Gastroesophageal sphincter (tissue), 4 donors: ENCODE results near the gene RTKN. TPM values are rescaled to one million over a fixed set of nuclear protein-coding genes. Genes with fewer than 3 reads are reported as not detected.

Experiments used
- ATAC-seq: fragments of 150-250 bp; one replicate; pipeline ENCODE4 v1.9.1; 2016; ENCODE audit warnings: mild to moderate bottlenecking, moderate library complexity
- H3K27ac ChIP-seq, 4 donors: fragments of 200-600 bp; sonication (generic) in 3 of 4; 1 replicate in 3 of 4; 2 replicates in 1 of 4; pipeline ENCODE4 v1.5.1; 2016 to 2019
- H3K27me3 ChIP-seq: fragments of 200-600 bp; sonication (generic); one replicate; pipeline ENCODE4 v1.5.1; 2019
- H3K36me3 ChIP-seq, 2 donors: fragments of 200-600 bp; sonication (generic); one replicate each; pipeline ENCODE4 v1.5.1; 2019; ENCODE audit warnings: control low read depth in 1 of 2
- H3K4me1 ChIP-seq, 3 donors: fragments of 200-600 bp; sonication (generic); 1 replicate in 2 of 3; 2 replicates in 1 of 3; pipeline ENCODE4 v1.5.1; 2016 to 2019; ENCODE audit warnings: control low read depth in 2 of 3
- H3K4me3 ChIP-seq, 2 donors: fragments of 200-600 bp; sonication (generic); one replicate each; pipeline ENCODE4 v1.5.1; 2019; ENCODE audit warnings: mild to moderate bottlenecking in 1 of 2, moderate library complexity in 1 of 2
- H3K9me3 ChIP-seq, 3 donors: fragments of 200-600 bp; sonication (generic); one replicate each; pipeline ENCODE4 v1.5.1; 2017 to 2019; ENCODE audit warnings: control low read depth in 2 of 3
- EP300 ChIP-seq: sonication (generic); formaldehyde crosslinking; IDR thresholded peaks from one replicate; pipeline ENCODE4 v1.6.1; 2017; ENCODE audit warnings: antibody characterized with exemption, mild to moderate bottlenecking
- POLR2A ChIP-seq, 2 donors: fragments of 450-650 bp; IDR thresholded peaks; one replicate each; pipeline ENCODE4 v1.6.1; 2017; ENCODE audit warnings: antibody characterized with exemption in 2 of 2, mild to moderate bottlenecking in 2 of 2, moderate library complexity in 1 of 2
- POLR2AphosphoS5 ChIP-seq: sonication (generic); formaldehyde crosslinking; IDR thresholded peaks from one replicate; pipeline ENCODE4 v1.6.1; 2017; ENCODE audit warnings: antibody characterized with exemption
- WGBS, 2 donors: methylation state at CpG; one replicate each; pipeline ENCODE4 v1.1.5; 2018; ENCODE audit warnings: low coverage in 1 of 2; 5-methylcytosine and 5-hydroxymethylcytosine counted together
- total RNA-seq, 4 donors: library from RNA; depleted of rRNA; stranded (reverse); fragments of >200 nt; gene quantifications; one replicate each; pipeline ENCODE4 v1.1.0, GENCODE V29; 2016
- TF ChIP-seq, protein P1 (sequence below), 4 experiments: fragments of 200-600 bp in 2 of 4; fragments of 450-650 bp in 2 of 4; sonication (generic) in 1 of 4; IDR thresholded peaks; one replicate each; pipeline ENCODE4 v1.5.1; 2017 to 2019; ENCODE audit warnings: antibody characterized with exemption in 4 of 4, mild to moderate bottlenecking in 2 of 4, moderate library complexity in 2 of 4

Gene RTKN
- total RNA-seq, 4 donors from 2014 or later: 10.9 to 17.3 (median 14.0) TPM

DNA sequence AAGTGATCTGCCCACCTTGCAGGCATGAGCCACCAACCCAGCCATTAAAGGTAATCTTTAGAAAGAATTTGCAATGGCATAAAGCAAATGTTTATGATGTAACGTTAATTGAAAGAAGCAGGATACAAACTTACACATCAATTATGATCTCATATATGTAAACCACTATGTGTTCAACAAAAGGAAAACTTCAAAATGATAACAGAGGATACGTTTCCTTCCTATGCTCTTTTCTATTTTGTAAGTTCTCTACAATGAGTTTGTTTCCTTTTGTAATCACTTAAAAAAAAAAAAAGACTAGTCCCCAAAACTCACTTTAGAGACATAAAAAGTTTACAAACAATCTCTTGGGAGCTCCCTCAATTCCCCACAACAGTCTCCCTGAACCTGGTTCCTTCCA is 21.7 kb downstream of the RTKN start:
- WGBS, 2 donors: 78 to 90% methylated on average over 2 of the region's 2 CpGs
- Histone ChIP-seq H3K9me3 (no peaks in the 10 kb centered on the region), H3K27me3 (no peaks in the 10 kb centered on the region), H3K36me3 (peaks cover 0 to 6% of the 10 kb centered on the region in 2 donors), H3K4me1 (peaks cover 0 to 38% (median 0%) of the 10 kb centered on the region in 3 donors), H3K4me3 (no peak overlapping the region), H3K27ac (no peak overlapping the region)
- TF ChIP-seq POLR2A (IDR thresholded peaks at IDR 0.05) (no peak), EP300 (no peak), POLR2AphosphoS5 (no peak)
- TF ChIP-seq, protein P1, sequence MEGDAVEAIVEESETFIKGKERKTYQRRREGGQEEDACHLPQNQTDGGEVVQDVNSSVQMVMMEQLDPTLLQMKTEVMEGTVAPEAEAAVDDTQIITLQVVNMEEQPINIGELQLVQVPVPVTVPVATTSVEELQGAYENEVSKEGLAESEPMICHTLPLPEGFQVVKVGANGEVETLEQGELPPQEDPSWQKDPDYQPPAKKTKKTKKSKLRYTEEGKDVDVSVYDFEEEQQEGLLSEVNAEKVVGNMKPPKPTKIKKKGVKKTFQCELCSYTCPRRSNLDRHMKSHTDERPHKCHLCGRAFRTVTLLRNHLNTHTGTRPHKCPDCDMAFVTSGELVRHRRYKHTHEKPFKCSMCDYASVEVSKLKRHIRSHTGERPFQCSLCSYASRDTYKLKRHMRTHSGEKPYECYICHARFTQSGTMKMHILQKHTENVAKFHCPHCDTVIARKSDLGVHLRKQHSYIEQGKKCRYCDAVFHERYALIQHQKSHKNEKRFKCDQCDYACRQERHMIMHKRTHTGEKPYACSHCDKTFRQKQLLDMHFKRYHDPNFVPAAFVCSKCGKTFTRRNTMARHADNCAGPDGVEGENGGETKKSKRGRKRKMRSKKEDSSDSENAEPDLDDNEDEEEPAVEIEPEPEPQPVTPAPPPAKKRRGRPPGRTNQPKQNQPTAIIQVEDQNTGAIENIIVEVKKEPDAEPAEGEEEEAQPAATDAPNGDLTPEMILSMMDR (IDR thresholded peaks at IDR 0.05): no peak
- ATAC-seq: no peak

DNA sequence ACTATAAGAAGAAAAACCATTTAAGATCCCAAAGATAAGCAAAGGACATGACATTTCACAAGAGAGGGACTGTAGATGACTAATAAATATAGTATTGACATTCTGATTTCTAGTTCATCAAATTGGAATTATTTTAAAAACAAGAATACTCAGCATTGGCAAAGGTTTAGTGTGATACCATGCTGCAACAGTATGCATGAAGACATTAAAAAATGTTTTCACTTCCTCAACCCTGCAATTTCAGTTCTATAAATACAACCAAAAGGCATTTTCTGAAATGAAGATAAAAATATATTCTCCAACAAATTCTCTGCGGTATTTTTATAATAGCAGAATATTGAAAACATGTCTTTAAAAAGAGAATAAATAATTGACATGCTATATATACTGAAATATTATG is 22.4 kb downstream of the RTKN start:
- Histone ChIP-seq H3K9me3 (no peaks in the 10 kb centered on the region), H3K4me3 (no peak overlapping the region), H3K36me3 (no peaks in the 10 kb centered on the region), H3K27me3 (no peaks in the 10 kb centered on the region), H3K27ac (no peak overlapping the region), H3K4me1 (peaks cover 0 to 45% (median 5%) of the 10 kb centered on the region in 3 donors)
- TF ChIP-seq POLR2A (IDR thresholded peaks at IDR 0.05) (no peak), POLR2AphosphoS5 (no peak), EP300 (no peak)
- TF ChIP-seq, protein P1 (IDR thresholded peaks at IDR 0.05): no peak
- 81 to 88% methylated on average over 1 of the region's 1 CpG for WGBS, 2 donors
- ATAC-seq: no peak

DNA sequence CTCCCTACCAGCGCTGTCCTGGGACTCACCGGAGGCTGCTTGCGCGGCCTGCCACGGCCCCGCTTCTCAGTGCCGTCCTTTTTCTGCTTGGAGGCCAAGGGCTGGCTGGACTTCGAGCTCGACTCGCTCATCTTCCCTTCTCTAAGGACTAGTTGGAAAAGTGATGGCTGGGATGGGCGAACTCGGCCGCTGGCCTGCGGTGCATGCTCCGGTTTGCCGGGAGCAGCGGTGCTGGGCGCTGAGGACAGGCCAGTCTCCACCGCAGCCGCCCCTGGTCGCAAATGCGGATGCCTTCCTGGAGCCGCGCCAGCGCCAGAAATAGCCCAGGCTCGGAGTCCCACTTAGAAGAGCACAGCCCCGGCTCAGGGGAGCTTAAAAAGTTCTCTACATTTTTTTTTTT is 23.4 kb downstream of the RTKN start:
- Histone ChIP-seq H3K27me3 (no peaks in the 10 kb centered on the region), H3K9me3 (no peaks in the 10 kb centered on the region), H3K4me1 (peaks cover 0 to 53% (median 9%) of the 10 kb centered on the region in 3 donors), H3K36me3 (no peaks in the 10 kb centered on the region), H3K4me3 (no peak overlapping the region), H3K27ac (no peak overlapping the region)
- TF ChIP-seq, protein P1 (IDR thresholded peaks at IDR 0.05): no peak
- TF ChIP-seq POLR2AphosphoS5 (no peak), EP300 (no peak), POLR2A (IDR thresholded peaks at IDR 0.05) (no peak)
- no peak for ATAC-seq
- WGBS, 2 donors: no CpG with 5 or more reads among the region's 27 CpGs

DNA sequence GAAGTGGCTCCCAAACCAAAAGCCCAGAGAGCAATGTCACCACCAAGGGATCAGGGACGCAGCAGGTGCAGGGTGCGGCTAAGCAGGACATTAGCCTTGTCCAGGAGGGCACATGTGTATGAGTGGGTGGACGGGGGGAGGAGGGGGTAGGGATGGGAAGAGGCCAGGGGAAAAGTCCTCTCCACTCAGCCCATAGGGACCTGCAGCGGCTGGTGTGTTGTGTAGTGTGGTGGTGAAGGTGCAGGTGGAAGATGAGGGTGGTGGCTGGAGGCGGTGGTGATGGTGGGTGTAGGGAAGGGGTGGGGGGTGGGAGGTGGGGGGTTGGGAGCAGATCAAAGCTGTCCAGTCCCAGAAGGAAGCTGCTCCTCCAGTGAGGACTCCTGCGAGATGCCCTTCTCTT is 24.0 kb downstream of the RTKN start:
- no peak for ATAC-seq
- TF ChIP-seq EP300 (no peak), POLR2AphosphoS5 (no peak), POLR2A (IDR thresholded peaks at IDR 0.05) (no peak)
- TF ChIP-seq, protein P1 (IDR thresholded peaks at IDR 0.05): no peak
- no peaks in the 10 kb centered on the region for H3K36me3 ChIP-seq
- H3K4me1 ChIP-seq: peaks cover 0 to 55% (median 9%) of the 10 kb centered on the region in 3 donors
- no peaks in the 10 kb centered on the region for H3K27me3 ChIP-seq
- no peak overlapping the region for H3K4me3 ChIP-seq
- WGBS, 2 donors: 87 to 91% methylated on average over 3 of the region's 6 CpGs
- H3K27ac ChIP-seq: no peak overlapping the region
- H3K9me3 ChIP-seq: no peaks in the 10 kb centered on the region

DNA sequence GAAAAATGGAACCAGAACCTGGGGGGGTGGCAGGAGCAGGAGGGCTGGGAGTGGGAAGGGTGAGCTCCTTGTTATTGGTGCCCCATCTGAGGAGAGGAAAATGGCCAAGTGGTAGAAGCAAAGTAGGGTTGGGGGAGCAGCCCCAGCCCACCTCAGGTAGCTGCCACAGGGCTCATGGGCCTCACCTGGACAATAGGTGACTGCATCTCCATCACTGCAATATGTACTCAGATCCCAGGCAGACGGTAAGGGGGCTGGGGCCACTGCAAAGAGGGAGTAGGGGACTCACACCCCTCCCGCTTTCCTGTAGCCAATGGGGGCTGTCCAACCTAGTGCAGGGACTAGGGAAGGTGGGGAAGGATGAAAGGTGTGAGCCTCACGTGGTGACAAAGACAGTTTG is 24.5 kb downstream of the RTKN start:
- TF ChIP-seq EP300: no peak
- no peak for TF ChIP-seq POLR2AphosphoS5
- no peak for TF ChIP-seq POLR2A (IDR thresholded peaks at IDR 0.05)
- TF ChIP-seq, protein P1 (IDR thresholded peaks at IDR 0.05): no peak
- H3K9me3 ChIP-seq: no peaks in the 10 kb centered on the region
- H3K27me3 ChIP-seq: no peaks in the 10 kb centered on the region
- no peak for ATAC-seq
- H3K4me1 ChIP-seq: peaks cover 0 to 53% (median 9%) of the 10 kb centered on the region in 3 donors
- H3K4me3 ChIP-seq: no peak overlapping the region
- H3K36me3 ChIP-seq: no peaks in the 10 kb centered on the region
- no peak overlapping the region for H3K27ac ChIP-seq
- 69 to 79% methylated on average over 2 of the region's 3 CpGs for WGBS, 2 donors
